A549 (cell line): Measurements from ENCODE around the gene SAXO1.

ENCODE experiments used
- FOXS1 ChIP-seq: fragments of 250-450 bp; sonication (Bioruptor Pico); IDR thresholded peaks from 2 replicates; pipeline ENCODE4 v1.5.0; 2020; ENCODE audit warnings: mild to moderate bottlenecking, moderate library complexity
- HOXA7 ChIP-seq: fragments of 250-450 bp; sonication (Bioruptor Pico); IDR thresholded peaks from 2 replicates; pipeline ENCODE4 v1.5.0; 2020; ENCODE audit warnings: mild to moderate bottlenecking, moderate library complexity
- JUN ChIP-seq, 2 experiments: fragments of >200 bp; sonication (Bioruptor Twin); formaldehyde crosslinking; IDR thresholded peaks; 2 replicates in 1 of 2; 3 replicates in 1 of 2; pipeline ENCODE4 v1.6.1; 2016 to 2017
- MYC ChIP-seq: IDR thresholded peaks from 2 replicates; pipeline ENCODE4 v1.6.1; 2012; ENCODE audit warnings: mild to moderate bottlenecking, inconsistent platforms, low read length, improper control_type of control experiment, borderline replicate concordance
- NFE2L2 ChIP-seq: fragments of 150-350 bp; conservative IDR thresholded peaks from 2 replicates; pipeline ENCODE4 v1.6.1; 2014; ENCODE audit warnings: low read length
- NR3C1 ChIP-seq: fragments of >200 bp; sonication (Bioruptor Twin); formaldehyde crosslinking; IDR thresholded peaks from 3 replicates; pipeline ENCODE4 v1.6.1; 2017
- POLR2A ChIP-seq: IDR thresholded peaks from 2 replicates; pipeline ENCODE4 v1.6.1; 2012; ENCODE audit warnings: mild to moderate bottlenecking, low read length
- RFX5 ChIP-seq: fragments of 450-650 bp; IDR thresholded peaks from 2 replicates; pipeline ENCODE4 v1.7.1; 2014; ENCODE audit warnings: antibody characterized with exemption, mild to moderate bottlenecking, moderate library complexity
- TF ChIP-seq, protein P1 (sequence below): IDR thresholded peaks from 2 replicates; pipeline ENCODE4 v1.6.1; 2012
- TF ChIP-seq, protein P2 (sequence below): fragments of >200 bp; sonication (Bioruptor Twin); formaldehyde crosslinking; IDR thresholded peaks from 3 replicates; pipeline ENCODE4 v1.5.1; 2016
- TF ChIP-seq, protein P3 (sequence below): fragments of 450-650 bp; IDR thresholded peaks from 2 replicates; pipeline ENCODE4 v1.6.1; 2014; ENCODE audit warnings: antibody characterized with exemption

DNA sequence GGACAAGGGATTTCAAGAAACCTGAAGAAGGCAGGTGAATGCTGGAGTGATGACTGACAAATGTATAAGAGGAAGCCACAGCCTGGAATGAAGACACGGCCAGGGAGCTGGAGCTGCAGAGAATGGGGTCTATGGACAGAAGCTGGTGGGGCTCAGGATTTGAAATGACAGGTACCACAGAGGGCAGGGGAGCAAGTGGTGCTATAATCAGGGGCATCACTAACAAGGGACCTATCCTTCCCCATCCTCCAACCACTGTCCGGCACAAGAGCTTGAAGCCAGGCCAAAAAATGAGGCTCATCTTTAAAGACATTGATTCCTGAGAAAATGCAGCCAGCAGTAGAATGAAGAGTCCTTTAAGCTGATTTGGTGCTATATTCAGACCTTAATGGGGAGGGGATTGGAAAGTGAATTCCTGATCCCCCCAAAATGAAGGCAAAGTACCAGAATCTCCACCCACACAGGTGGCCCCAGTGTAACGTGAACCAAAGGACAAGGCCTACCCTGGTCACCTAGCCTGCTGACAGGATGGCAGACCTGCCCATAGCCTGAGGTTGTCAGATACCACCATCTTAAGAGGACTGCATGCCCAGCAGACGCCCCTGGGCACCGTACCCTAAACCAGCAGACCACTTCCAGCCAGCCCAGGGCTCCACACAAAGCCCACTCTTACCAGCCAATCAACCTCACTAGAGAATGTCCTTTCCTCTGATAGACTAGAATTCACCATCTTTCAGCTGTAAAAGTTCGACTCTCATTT, 109.2 kb downstream of the SAXO1 start:
- TF ChIP-seq, protein P1, sequence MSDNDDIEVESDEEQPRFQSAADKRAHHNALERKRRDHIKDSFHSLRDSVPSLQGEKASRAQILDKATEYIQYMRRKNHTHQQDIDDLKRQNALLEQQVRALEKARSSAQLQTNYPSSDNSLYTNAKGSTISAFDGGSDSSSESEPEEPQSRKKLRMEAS = no peak
- TF ChIP-seq MYC (no peak), RFX5 (no peak), JUN (IDR thresholded peaks at IDR 0.05) (no peak), HOXA7 (CRISPR knock-in tag) (no peak), NR3C1 (no peak), NFE2L2 (no peak), FOXS1 (CRISPR knock-in tag) (no peak), POLR2A (no peak)
- TF ChIP-seq, protein P2, sequence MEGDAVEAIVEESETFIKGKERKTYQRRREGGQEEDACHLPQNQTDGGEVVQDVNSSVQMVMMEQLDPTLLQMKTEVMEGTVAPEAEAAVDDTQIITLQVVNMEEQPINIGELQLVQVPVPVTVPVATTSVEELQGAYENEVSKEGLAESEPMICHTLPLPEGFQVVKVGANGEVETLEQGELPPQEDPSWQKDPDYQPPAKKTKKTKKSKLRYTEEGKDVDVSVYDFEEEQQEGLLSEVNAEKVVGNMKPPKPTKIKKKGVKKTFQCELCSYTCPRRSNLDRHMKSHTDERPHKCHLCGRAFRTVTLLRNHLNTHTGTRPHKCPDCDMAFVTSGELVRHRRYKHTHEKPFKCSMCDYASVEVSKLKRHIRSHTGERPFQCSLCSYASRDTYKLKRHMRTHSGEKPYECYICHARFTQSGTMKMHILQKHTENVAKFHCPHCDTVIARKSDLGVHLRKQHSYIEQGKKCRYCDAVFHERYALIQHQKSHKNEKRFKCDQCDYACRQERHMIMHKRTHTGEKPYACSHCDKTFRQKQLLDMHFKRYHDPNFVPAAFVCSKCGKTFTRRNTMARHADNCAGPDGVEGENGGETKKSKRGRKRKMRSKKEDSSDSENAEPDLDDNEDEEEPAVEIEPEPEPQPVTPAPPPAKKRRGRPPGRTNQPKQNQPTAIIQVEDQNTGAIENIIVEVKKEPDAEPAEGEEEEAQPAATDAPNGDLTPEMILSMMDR = no peak
- TF ChIP-seq, protein P3, sequence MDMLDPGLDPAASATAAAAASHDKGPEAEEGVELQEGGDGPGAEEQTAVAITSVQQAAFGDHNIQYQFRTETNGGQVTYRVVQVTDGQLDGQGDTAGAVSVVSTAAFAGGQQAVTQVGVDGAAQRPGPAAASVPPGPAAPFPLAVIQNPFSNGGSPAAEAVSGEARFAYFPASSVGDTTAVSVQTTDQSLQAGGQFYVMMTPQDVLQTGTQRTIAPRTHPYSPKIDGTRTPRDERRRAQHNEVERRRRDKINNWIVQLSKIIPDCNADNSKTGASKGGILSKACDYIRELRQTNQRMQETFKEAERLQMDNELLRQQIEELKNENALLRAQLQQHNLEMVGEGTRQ = no peak
